Kidney glomerular epithelial cell (primary cell): Measurements from ENCODE around the gene STK24.
A peak's percentile ranks its signal among the peaks of the same experiment; 100 is the strongest.

Source experiments
- DNase-seq: peaks from one replicate; lab custom pipeline; 2025; lab: John Stamatoyannopoulos, UW

Gene STK24

DNA sequence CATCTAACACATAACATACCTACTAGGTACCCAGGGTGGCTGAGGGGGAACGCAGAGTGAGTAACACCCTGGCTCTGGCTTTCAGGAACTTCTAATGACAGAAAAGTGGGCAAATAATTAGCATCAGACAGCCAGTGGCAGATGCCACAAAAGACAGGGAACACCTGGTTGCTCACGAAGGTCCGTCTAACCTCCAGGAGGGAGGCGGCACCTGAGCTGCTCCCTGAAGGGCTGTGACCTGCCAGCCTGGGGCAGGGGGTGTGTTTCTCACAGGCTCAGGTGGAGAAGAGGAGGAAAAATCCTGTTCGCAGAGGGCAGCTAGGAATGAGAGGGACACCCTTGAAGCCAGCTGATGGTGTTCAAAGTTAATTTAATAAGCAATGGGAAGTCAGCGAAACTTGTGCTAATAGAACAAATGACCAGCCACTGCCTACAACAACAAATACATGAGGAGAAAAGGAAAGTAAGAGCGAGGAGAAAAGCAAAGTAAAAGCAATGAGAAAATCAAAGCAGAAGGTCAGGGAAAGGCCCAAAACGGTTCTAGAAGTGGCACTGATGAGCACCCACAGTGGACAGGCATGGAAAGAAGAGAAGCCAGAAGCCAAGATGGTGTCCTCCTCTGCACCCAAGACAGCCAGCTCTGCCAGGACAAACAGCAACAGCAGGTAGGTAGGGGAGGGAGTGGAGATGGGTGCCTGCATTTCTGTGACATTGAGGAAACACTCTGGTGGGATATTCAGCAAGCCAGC lies 87.3 kb downstream of the STK24 start:
- DNase-seq = no peak

- no peak for DNase-seq
Measured at GRCh38 chr13:98488736-98489135, 88.2 kb downstream of the STK24 start.

DNA sequence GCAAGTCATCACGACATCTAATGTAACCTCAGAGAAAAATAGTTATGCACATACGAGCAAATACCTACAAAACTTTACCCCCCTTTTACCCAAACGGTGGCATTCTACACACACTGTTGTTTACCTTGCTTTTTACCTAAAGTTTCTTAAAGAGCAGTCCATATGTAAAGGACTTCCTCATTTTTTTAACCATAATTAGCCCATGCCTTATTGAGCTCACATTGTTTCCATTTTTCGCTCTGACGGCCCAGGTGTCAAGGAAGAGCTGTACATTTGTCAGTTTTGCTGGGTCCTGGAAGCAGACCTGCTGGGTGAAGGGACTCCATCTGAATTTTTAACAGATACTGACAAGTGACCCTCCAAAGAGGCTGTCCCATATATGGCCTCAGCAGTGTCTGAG lies 89.4 kb downstream of the STK24 start:
- DNase-seq = no peak

GRCh38 chr13:98487016-98487415 lies 89.9 kb downstream of the STK24 start:
- DNase-seq = no peak

GRCh38 chr13:98486412-98486811 lies 90.5 kb downstream of the STK24 start:
- DNase-seq = no peak

DNA sequence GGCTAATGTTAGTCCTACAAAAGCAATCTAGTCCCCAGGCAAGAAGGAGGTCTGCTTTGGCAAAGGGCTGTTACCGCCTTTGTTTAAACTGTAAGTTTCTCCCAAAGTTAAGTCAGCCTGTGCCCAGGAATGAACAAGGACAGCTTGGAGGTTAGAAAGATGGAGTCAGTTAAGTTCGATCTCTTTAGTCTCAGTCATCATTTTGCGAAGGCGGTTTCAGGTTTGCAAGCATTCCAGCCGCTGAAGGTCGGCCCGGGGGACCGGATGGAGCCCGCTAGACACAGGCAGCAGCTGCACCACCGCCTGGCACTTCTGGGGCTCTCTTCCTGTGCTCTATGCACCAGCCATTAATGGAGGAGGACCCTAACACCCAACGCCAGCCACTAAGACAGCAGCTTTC lies 91.3 kb downstream of the STK24 start:
- DNase-seq = no peak

GRCh38 chr13:98484289-98485219 lies 92.4 kb downstream of the STK24 start:
- DNase-seq = peak; percentile 87

- DNase-seq = no peak
Measured at GRCh38 chr13:98483601-98484288, 93.2 kb downstream of the STK24 start.

GRCh38 chr13:98482476-98483444 lies 94.1 kb downstream of the STK24 start:
- DNase-seq = no peak

DNA sequence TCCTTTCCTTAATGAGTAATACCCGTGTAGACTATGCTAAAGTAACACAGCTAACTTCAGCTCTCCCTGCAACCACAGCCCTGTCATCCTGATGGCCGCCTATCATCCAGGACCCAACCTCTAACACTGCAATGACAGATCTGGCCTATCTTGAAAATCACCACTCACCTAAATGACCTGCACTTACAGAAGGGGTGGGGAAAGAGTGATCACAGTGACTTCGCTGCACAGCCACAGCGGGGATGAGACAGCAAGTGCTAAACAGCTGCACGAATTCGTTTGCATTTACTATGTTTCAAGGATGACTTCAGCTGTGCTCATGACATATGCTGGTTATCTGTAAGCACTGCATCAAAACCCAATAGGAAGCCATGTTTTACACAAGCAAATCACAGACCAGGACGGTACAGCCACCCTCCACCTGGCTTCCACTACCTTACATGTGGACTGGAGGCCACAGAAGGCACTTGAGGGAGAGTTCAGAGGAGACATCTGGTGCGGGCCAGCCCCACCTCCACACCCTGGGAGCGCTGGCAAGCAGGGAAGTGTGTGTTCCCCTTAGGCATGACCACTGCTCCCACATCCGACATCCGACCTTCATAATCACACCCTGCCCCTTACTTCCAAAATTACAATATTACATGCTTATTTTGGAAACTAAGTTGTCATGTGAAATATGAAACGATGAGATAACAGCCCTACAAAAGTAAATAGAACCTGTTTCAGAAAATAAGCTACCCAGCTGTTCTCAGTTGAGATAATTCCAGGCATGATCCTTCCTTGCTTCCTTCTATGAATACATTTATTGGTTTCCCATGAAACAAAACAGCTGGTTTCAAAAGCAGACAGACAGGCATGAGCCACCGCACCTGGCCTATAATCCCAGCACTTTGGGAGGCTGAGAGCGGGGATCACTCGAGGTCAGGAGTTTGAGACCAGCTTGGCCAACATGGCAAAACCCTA lies 95.7 kb downstream of the STK24 start:
- no peak for DNase-seq

DNA sequence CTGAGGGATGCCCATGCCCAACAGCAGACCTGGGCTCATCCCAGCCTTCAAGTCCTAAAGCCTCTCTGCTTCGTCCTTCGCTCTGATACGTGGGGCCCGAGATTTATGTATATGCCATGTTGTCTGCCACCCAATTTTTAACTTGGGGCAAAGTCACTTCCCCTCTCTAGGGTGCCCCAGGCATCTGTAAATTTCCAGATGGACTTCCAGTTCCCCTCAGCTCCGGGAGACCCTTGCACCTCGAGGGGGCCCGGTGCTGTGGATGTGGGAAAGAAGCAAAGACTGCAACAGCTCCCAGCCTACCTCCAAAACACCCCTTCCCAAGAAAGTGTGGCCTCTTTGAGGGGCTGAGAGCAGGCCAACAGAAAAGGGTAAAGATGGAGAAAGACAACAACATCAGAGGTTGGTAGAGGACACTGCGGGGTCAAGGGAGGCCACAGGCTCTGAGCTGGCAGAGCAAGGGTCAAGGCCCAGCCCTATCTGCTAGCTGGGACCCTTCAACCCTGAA lies 97.4 kb downstream of the STK24 start:
- no peak for DNase-seq

- DNase-seq = peak; percentile 74
Measured at GRCh38 chr13:98478189-98479129, 98.4 kb downstream of the STK24 start.

- DNase-seq = peak; percentile 37
Measured at GRCh38 chr13:98476538-98476966, 100.4 kb downstream of the STK24 start.

DNA sequence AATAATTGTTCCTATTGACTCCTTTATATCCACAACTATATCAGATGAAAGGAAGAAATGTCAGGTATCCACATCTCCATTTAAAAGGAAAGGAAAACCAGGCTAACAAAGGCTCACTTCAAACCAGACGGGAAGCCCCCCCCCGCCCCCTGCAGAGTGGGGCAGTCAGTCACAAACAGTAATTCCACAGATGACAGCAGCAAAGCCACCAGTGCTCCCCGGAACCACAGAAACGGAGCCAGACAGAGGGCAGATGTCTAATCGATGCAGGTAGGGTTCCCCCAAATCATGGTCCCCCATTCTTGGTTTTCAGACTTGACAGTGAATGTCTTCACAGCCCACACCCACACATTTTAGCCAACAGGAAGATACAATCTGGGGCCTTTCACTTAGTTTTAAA lies 100.8 kb downstream of the STK24 start:
- DNase-seq = no peak

GRCh38 chr13:98475522-98475921 lies 101.4 kb downstream of the STK24 start:
- no peak for DNase-seq

DNA sequence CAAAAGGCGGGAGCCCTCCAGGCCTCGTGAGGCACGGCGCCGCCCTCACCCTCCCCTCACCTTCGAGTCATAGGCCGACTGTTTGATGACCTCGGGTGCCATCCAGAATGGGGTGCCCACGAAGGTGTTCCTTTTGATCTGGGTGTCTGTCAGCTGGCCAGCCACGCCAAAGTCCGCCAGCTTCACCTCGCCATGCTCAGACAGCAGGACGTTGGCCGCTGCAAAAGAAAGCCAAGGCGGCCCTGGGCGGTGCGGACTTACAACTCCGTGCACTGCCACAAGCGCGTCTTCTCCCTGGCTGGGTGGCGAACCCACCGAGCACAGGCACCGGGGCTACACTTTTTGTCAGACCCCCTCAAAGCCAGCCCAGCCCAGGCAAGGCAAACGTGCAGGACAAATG lies 102.1 kb downstream of the STK24 start:
- DNase-seq = no peak

DNA sequence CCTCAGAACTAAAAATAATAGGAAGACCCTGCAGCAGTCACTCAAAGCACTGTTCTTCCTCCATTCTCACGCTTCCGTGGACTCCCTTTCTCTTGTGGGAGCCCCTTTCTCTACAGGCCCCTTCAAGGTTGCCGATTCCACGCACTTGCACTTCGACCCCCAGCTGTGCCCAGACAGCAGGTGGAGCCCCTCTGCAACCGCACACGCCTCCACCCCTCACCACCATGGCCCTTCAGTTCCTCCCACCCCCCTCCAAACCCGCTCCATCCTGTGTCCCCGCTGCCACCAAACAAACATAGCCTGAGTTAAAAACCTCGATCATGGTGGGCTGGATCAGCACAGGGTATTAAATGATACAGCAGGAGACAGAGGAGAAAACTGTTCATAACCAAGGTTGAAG lies 102.6 kb downstream of the STK24 start:
- DNase-seq = no peak

DNA sequence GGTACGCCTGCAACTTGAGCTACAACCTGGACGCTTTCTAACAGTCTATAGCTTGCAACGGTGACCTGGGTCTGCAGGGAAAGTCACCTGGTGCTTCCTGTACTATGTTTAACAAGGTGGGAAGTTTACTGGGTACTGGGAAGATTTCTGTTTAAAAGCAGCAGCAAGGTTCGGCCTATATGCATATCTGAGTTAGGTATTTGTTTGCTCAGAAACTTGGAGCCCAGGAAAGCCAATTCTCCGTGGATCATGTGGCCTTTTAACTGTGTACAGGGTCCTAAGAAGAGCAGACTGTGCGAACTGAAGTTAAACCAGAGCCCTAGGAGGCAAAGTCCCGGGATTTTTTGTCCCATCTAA lies 103.1 kb downstream of the STK24 start:
- DNase-seq = no peak
